ENCODE results near the gene CDKN2AIP.

The CDKN2AIP gene

GRCh38 chr4:183444214-183445096 is at the start of gene CDKN2AIP:
TSS of gene CDKN2AIP (plus strand) at chr4:183444636. CDS start at chr4:183444798, 162 bp downstream.
- DNase-seq (ENCODE audit: low read depth, low spot score), result no peak

- DNase-seq (ENCODE audit: low read depth, low spot score), result no peak
Measured at GRCh38 chr4:183395395-183395794, 49.0 kb upstream of the CDKN2AIP start.

- no peak for DNase-seq (ENCODE audit: low read depth, low spot score)
Measured at GRCh38 chr4:183396227-183396637, 48.2 kb upstream of the CDKN2AIP start.

- DNase-seq (ENCODE audit: low read depth, low spot score), result no peak
Measured at GRCh38 chr4:183397741-183398297, 46.6 kb upstream of the CDKN2AIP start.

DNA sequence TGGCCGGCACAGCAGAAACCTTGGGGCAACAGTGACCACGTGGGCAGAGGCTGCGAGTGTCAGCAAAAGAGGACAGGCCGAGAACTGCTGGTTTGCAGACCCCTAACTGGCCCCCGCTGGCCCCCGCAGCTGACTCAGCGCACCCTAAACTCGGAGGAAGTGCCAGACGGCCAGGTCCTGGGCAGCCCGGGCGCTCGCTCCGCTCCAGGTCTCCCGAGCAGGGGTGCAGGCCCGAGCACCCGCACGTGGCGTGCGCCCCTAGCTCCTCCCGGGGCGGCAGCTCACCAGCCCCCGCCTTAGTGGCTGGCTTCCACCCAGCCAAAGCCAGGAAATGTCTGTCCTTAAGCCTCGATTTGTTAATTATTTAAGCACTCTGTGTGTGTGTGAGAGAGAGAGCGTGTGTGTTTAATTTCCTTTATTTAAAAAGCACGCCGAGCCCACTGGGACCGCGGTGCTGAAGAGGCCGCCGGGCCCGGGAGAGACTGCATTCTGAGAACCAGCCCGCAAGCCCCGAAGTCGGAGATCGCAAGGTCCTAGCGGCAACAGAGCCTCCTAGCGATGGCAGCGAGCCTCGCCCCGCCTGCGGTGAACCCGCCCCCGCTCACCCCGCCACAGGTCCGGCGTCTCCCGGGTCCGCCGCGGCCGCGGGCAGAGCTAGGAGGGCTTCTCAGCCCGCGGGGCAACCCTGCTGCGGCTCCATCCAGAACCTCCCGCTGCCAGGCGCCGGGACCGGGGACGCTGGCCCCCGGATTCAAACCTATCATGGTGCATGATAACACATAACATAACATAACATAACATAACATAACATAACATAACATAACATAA is 45.9 kb upstream of the CDKN2AIP start:
- DNase-seq (ENCODE audit: low read depth, low spot score), result peak; percentile 28

- no peak for DNase-seq (ENCODE audit: low read depth, low spot score)
Measured at GRCh38 chr4:183399126-183399522, 45.3 kb upstream of the CDKN2AIP start.

DNA sequence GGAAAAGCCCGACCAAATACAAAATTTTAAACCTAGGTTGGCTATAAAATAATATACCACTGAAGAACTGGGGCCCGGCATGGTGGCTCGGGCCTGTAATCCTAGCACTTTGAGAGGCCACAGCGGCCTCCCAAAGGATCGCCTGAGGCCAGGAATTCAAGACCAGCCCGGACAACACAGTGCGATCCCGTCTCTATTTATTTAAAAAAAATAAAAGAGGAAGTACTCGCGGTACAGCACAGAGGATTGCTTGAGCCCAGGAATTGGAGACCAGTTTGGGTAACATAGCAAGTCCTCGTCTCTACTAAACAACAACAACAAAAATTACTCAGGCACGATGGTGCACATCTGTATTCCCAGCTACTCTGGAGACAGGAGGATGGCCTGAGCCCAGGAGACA is 44.8 kb upstream of the CDKN2AIP start:
- no peak for DNase-seq (ENCODE audit: low read depth, low spot score)

- DNase-seq (ENCODE audit: low read depth, low spot score), result no peak
Measured at GRCh38 chr4:183400035-183400434, 44.4 kb upstream of the CDKN2AIP start.

- DNase-seq (ENCODE audit: low read depth, low spot score), result no peak
Measured at GRCh38 chr4:183401473-183401872, 43.0 kb upstream of the CDKN2AIP start.

GRCh38 chr4:183402771-183403170 is 41.7 kb upstream of the CDKN2AIP start:
- DNase-seq (ENCODE audit: low read depth, low spot score), result no peak

DNA sequence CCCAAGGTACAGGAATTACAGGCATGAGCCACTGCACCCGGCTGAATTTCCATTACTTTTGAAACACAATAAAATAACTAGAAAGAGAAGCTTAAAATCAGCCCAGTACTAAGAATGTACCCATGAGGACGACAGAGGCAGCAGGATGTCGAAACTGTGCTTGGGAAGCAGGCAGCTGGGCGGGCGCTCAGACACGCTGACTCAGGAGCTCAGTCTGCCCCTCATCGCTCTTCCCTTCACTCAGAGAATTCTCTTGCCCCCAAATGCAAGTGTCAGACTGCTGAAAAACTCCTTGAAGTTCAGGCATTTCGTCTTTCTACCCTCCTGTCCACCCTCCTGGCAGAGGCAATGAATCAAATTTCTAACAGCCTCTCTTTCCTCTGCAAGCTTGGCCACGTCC is 41.0 kb upstream of the CDKN2AIP start:
- no peak for DNase-seq (ENCODE audit: low read depth, low spot score)

GRCh38 chr4:183403961-183404360 is 40.5 kb upstream of the CDKN2AIP start:
- DNase-seq (ENCODE audit: low read depth, low spot score), result no peak

DNA sequence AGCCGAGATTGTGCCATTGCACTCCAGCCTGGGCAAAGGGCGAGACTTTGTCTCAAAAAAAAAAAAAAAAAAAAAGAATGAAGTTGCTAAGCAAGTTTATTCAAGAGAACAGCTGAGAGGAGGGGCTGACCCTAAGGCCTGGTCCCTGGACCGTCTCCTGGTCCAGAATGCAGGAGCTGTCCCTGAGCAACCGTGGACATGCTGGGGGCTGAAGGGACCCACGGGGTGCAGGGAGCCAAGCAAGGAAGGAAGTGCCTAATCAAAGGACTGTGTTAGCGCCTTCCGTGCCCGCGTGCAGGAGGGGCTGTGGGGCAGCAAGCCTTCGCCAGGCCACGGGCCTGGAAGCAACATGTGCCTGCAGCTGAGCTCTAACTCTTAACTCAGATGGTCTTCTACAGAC is 39.1 kb upstream of the CDKN2AIP start:
- no peak for DNase-seq (ENCODE audit: low read depth, low spot score)

DNA sequence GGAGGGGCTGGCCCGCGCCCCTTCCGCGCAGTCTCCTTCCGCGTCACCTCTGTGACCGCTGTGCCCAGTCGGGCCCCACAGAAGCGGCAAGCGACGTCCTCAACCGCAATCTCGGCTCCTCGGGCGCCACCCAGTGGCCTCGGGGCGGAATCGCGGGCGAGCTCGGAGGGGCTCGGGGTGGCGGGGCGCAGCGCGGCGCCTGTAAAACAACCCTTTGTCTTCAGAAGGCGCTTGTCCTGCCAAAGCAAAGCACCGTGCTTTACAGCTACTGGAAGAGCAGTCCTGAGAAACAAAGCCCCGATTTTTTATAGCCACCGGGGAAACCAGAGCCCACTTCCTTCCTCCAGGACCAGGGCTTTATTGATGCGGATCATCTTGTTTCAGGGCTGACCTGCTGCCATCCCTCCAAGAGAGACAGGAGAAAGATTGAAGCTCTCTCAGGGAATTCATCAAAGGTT is 37.3 kb upstream of the CDKN2AIP start:
- DNase-seq (ENCODE audit: low read depth, low spot score), result no peak

DNA sequence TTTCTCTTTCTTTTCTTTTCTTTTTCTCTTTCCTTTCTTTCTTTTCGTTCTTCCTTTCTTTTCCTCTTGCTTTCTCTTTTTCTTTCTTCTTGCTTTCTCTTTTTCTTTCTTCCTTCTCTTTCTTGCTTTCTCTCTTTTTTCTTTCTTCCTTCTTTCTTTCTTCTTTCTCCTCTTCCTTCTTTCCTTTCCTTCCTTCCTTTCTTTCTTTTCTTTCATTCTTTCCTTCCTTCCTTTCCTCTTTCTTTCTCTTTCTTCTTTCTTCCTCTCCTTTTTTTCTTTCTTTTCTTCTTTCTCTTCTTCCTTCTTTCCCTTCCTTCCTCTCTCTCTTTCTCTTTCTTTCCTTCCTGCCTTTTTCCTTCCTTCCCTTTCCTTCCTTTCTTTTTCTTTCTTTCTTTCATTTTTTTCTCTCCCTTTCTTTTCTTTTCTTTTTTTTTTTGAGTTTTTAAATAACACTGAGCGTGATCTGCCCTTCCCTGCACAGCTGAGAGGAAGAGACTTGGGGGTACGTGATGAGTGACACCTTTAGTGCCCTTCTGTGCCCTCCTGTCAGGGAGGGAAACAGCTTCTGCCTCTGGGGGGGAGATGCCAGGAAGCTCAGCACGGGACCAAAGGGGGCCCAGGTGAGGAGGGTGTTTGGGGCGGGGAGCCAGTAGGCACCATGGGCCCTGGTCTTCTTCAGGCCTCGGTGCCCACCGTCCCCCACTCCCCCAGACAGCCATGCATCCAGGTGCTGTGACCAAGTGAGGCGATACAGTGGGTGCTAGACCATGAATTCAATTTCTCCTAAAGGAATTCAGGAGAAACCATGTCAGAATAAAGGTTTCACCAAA is 36.6 kb upstream of the CDKN2AIP start:
- no peak for DNase-seq (ENCODE audit: low read depth, low spot score)

DNA sequence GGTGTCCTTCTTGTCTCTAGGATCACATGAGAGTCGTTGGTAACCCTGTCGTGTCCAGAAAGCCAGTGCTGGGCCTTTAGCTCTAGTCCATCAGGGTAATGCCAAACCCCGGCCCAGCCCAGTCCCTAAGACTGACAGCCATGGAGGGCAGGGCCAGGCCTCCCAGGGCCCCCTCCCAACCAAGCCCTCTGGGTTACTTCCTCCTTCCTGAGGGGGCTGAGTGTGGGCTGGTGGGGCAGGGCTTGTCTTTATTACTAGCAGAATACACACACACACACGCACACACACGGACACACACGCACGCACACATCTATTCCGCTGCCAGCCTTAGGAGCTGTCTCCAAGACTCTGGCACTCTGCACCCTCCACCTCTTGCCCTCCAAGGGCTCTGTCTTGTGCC is 35.6 kb upstream of the CDKN2AIP start:
- DNase-seq (ENCODE audit: low read depth, low spot score), result no peak

DNA sequence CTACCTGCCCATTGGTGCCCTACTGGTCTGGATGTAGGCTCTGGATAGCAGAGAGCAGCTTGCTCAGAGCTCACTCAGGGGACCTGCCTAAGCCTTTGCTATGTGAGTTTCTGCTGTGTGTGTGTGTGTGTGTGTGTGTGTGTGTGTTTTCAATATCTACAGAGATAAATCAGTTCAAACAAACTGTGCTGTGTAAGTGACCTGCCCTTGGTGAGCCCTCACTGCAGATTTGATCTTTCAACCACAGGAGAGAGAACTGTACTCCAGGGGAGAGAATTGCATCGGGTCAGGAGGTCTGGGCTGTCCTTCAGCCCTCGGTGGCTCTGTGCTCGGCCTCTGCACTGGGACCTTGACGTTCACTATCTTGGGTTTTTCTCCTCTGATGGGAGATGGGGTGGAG is 35.0 kb upstream of the CDKN2AIP start:
- no peak for DNase-seq (ENCODE audit: low read depth, low spot score)

- DNase-seq (ENCODE audit: low read depth, low spot score), result no peak
Measured at GRCh38 chr4:183409934-183410333, 34.5 kb upstream of the CDKN2AIP start.

GRCh38 chr4:183411291-183411861 is 33.1 kb upstream of the CDKN2AIP start:
- DNase-seq (ENCODE audit: low read depth, low spot score), result no peak

GRCh38 chr4:183412821-183413220 is 31.6 kb upstream of the CDKN2AIP start:
- DNase-seq (ENCODE audit: low read depth, low spot score), result no peak

All from iPS DF 19.7 (cell line).